Measurements from ENCODE around the gene WFS1. TPM values are rescaled to one million over a fixed set of nuclear protein-coding genes. Genes with fewer than 3 reads are reported as not detected.

The WFS1 gene
- total and polyA plus RNA-seq, 2 experiments from 2014 or later, result 36.1 to 43.1 TPM

GRCh38 chr4:6351246-6352000 lies 81.8 kb downstream of the WFS1 start:
- Histone ChIP-seq H3K4me3 (no peak overlapping the region), H3K4me1 (ENCODE audit: insufficient read depth) (no peaks in the 10 kb centered on the region), H3K27ac (no peak overlapping the region), H4K20me1 (ENCODE audit: insufficient read depth, poor library complexity, severe bottlenecking) (no peaks in the 10 kb centered on the region), H3K36me3 (replicated peaks; ENCODE audit: insufficient read depth, low read depth) (no peaks in the 10 kb centered on the region), H3K27me3 (no peaks in the 10 kb centered on the region), H3K9me2 (replicated peaks; ENCODE audit: insufficient read depth) (no peaks in the 10 kb centered on the region), H3K4me2 (no peak overlapping the region), H3K79me2 (no peaks in the 10 kb centered on the region), H3K9me3 (ENCODE audit: low read depth) (no peaks in the 10 kb centered on the region), H2AFZ (no peak overlapping the region)
- no peak for DNase-seq (ENCODE audit: low spot score)
- WGBS (ENCODE audit: low lambda C conversion rate, missing lambda C conversion rate), result 95% methylated on average over 21 of the region's 22 CpGs
- TF ChIP-seq EZH2 (IDR thresholded peaks at IDR 0.05; ENCODE audit: borderline replicate concordance) (no peak), EZH2phosphoT487 (IDR thresholded peaks at IDR 0.05; ENCODE audit: low read depth, severe bottlenecking, unreplicated experiment) (no peak)
- TF ChIP-seq, protein P1, sequence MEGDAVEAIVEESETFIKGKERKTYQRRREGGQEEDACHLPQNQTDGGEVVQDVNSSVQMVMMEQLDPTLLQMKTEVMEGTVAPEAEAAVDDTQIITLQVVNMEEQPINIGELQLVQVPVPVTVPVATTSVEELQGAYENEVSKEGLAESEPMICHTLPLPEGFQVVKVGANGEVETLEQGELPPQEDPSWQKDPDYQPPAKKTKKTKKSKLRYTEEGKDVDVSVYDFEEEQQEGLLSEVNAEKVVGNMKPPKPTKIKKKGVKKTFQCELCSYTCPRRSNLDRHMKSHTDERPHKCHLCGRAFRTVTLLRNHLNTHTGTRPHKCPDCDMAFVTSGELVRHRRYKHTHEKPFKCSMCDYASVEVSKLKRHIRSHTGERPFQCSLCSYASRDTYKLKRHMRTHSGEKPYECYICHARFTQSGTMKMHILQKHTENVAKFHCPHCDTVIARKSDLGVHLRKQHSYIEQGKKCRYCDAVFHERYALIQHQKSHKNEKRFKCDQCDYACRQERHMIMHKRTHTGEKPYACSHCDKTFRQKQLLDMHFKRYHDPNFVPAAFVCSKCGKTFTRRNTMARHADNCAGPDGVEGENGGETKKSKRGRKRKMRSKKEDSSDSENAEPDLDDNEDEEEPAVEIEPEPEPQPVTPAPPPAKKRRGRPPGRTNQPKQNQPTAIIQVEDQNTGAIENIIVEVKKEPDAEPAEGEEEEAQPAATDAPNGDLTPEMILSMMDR (IDR thresholded peaks at IDR 0.05; ENCODE audit: poor library complexity), result no peak

GRCh38 chr4:6352031-6352692 lies 82.5 kb downstream of the WFS1 start:
- TF ChIP-seq EZH2phosphoT487 (IDR thresholded peaks at IDR 0.05; ENCODE audit: low read depth, severe bottlenecking, unreplicated experiment) (no peak), EZH2 (IDR thresholded peaks at IDR 0.05; ENCODE audit: borderline replicate concordance) (no peak)
- TF ChIP-seq, protein P1 (IDR thresholded peaks at IDR 0.05; ENCODE audit: poor library complexity), result no peak
- Histone ChIP-seq H3K27me3 (no peaks in the 10 kb centered on the region), H3K9me2 (replicated peaks; ENCODE audit: insufficient read depth) (no peaks in the 10 kb centered on the region), H3K4me3 (no peak overlapping the region), H2AFZ (no peak overlapping the region), H3K9me3 (ENCODE audit: low read depth) (no peaks in the 10 kb centered on the region), H3K27ac (no peak overlapping the region), H4K20me1 (ENCODE audit: insufficient read depth, poor library complexity, severe bottlenecking) (no peaks in the 10 kb centered on the region), H3K4me1 (ENCODE audit: insufficient read depth) (no peaks in the 10 kb centered on the region), H3K36me3 (replicated peaks; ENCODE audit: insufficient read depth, low read depth) (no peaks in the 10 kb centered on the region), H3K79me2 (no peaks in the 10 kb centered on the region), H3K4me2 (no peak overlapping the region)
- 89% methylated on average over 12 of the region's 13 CpGs for WGBS (ENCODE audit: low lambda C conversion rate, missing lambda C conversion rate)
- no peak for DNase-seq (ENCODE audit: low spot score)

Other genes with a start within 250 kb of the WFS1 start
- gene JAKMIP1, start 69.3 kb upstream of the WFS1 start, total RNA-seq, result not detected in 2 replicates
- gene JAKMIP1, start 69.3 kb upstream of the WFS1 start, polyA plus RNA-seq, result 0.06 TPM in 1 of 2 replicates, not detected in the other
- gene PPP2R2C, start 202.8 kb downstream of the WFS1 start, total RNA-seq, result 0.48 and 0.67 TPM in 2 replicates
- 0.22 and 0.35 TPM in 2 replicates for gene PPP2R2C, start 202.8 kb downstream of the WFS1 start, polyA plus RNA-seq